AG10803 (cell line): Measurements from ENCODE around the gene NUTF2.
"Not testable (repeated sequence)": the region's sequence is repeated elsewhere in the genome, so short reads cannot be mapped to it uniquely, and the experiment has no call there.

Experiments used
- DNase-seq: peaks from one replicate; pipeline ENCODE4 v3.0.0; 2010; ENCODE audit warnings: low read depth
- H3K4me3 ChIP-seq: 2 replicates; pipeline ENCODE4 v1.5.1; 2011; ENCODE audit warnings: mild to moderate bottlenecking, low read length, control low read depth
- TF ChIP-seq, protein P1 (sequence below): conservative IDR thresholded peaks from 2 replicates; pipeline ENCODE4 v1.5.1; 2011; ENCODE audit warnings: mild to moderate bottlenecking, low read length, control low read depth, inconsistent platforms

Gene NUTF2

GRCh38 chr16:67822511-67822910 lies 24.2 kb upstream of the NUTF2 start:
- TF ChIP-seq, protein P1, sequence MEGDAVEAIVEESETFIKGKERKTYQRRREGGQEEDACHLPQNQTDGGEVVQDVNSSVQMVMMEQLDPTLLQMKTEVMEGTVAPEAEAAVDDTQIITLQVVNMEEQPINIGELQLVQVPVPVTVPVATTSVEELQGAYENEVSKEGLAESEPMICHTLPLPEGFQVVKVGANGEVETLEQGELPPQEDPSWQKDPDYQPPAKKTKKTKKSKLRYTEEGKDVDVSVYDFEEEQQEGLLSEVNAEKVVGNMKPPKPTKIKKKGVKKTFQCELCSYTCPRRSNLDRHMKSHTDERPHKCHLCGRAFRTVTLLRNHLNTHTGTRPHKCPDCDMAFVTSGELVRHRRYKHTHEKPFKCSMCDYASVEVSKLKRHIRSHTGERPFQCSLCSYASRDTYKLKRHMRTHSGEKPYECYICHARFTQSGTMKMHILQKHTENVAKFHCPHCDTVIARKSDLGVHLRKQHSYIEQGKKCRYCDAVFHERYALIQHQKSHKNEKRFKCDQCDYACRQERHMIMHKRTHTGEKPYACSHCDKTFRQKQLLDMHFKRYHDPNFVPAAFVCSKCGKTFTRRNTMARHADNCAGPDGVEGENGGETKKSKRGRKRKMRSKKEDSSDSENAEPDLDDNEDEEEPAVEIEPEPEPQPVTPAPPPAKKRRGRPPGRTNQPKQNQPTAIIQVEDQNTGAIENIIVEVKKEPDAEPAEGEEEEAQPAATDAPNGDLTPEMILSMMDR: no peak
- H3K4me3 ChIP-seq: no peak overlapping the region
- peak; percentile 43 for DNase-seq

DNA sequence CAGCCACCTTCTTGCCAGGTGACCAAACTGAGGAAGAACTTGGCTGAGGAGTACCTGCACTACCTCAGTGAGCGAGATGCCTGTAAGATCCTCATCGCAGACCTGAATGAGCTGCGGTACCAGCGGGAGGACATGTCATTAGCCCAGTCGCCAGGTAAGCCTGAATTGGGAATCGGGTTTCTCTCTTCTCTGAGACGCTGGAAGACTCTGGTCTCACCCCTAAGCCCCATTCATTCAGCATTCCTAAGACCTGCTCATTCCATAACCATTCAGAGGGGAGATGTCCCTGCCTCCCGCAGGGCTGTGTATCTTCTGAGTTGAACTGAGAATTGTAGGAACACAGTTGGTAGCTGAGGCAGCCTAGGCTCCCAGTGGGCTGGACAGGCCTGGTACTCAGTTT lies 21.6 kb upstream of the NUTF2 start:
- no peak overlapping the region for H3K4me3 ChIP-seq
- TF ChIP-seq, protein P1: no peak
- no peak for DNase-seq

- H3K4me3 ChIP-seq: no peak overlapping the region
- TF ChIP-seq, protein P1: no peak
- DNase-seq: no peak
Measured at GRCh38 chr16:67825906-67826305, 20.8 kb upstream of the NUTF2 start.

DNA sequence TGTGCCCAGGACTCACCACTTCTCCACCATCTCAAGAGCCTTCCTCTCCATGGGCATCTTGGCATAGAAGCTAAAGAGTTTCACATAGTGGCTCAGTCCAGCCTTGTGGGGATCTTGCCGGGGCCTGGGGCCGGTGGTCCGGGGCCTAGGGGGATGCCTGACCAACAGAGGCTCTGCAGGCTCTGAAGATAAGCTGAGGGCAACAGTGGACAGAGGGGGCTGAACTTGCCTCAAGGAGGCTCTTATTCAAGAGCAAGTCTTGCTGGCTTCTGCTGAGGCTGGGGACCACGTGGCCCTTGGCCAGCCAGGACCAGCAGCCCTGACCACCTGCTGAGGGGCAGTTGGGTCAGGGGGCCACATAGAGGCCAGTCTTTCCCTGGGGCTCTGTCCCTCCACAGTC lies 18.1 kb upstream of the NUTF2 start:
- no peak for DNase-seq

DNA sequence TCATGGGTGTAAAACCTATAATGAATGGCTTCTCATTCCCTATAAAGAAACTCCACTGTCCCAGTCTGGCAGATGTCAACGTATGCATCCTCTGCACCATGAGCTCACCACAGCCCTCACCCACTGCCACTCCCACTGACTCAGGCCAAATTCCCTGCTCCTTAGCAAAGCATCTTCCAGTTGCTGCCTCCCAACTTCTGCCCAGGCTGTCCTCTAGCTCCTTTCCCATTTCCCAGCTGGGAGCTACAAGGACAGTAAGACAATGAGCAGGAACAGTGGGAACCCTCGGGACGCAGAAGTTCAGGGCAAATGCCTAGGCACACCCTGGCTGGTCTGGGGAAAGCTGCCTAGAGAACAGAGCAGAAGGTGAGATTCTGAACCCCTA lies 13.7 kb upstream of the NUTF2 start:
- peak overlapping the region; percentile 81 for H3K4me3 ChIP-seq
- TF ChIP-seq, protein P1: no peak
- DNase-seq: peak; percentile 71

More for the DNA sequence above, 18.1 kb upstream of the NUTF2 start:
- TF ChIP-seq, protein P1: no peak
- H3K4me3 ChIP-seq: no peak overlapping the region

DNA sequence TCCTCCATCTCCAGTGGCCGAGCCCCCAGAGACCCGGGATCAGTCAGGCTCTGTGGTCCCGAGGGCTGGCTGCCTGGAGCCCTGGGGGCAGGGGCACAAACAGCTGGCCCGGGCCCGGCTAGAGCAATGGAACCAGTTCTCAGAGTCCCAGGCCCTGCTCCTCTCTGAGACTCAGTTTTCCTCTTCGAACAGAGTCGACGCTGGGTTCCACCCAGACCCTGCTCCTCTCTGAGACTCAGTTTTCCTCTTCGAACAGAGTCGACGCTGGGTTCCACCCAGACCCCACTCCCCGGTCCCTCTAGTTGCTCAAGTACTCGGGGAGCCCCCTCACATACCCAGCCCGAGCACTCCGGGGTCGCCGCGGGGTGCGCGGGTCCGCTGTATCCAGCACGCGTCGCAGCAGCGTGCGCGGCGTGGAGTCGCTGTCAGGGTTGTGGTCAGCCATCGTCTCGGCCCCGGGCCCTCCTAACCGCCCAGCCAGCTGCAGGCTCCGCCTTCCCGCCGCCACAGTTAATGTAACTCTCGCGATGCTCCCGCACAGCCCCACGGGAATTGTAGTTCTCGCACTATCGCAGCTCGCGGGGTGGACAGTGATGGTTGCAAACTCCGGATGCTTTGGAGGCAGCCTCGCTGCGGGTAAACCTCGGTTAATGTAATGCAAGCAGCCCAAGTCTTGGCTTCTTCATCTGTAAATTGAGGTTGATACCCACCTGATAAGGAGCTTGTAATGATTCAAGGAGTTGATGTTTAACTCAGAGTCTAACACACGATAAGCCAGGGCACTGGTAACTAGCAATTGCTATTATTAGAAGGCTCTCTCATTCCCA lies 13.1 kb upstream of the NUTF2 start:
- peak overlapping the region; percentile 81 for H3K4me3 ChIP-seq
- peak; percentile 82 for DNase-seq
- TF ChIP-seq, protein P1: no peak

DNA sequence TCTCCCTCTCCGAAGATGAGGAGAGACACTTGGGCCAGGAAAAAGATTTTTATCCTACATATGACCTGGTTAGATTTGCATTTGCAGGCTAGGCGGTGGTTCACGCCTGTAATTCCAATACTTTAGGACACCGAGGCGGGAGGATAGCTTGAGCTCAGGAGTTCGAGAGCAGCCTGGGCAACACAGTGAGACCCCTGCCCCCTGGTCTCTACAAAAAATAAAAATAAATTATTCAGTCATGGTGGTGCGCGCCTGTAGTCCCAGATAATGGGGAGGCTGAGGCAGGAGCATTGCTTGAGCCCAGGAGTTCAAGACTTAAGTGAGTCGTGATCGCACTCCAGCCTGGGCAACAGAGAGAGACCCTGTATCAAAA lies 12.5 kb upstream of the NUTF2 start:
- TF ChIP-seq, protein P1: no peak
- no peak for DNase-seq
- peak overlapping the region; percentile 81 for H3K4me3 ChIP-seq

DNA sequence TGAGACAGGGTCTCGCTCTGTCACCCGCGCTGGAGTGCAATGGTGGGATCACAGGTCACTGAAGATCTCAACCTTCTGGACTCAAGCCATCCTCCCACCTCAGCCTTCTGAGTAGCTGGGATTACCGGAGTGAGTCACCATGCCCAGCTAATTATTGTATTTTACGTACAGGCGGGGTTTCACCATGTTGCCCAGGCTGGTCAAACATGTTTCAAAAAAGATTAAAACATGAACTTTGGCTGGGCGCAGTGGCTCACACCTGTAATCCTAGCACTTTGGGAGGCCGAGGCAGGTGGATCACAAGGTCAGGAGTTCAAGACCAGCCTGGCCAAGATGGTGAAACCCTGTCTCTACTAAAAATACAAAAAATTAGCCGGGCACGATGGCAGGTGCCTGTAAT lies 9.5 kb upstream of the NUTF2 start:
- not testable (repeated sequence) for DNase-seq, H3K4me3 ChIP-seq
